SK-N-SH (cell line): ENCODE data around the gene SLC13A2. TPM values are rescaled to one million over a fixed set of nuclear protein-coding genes. Genes with fewer than 3 reads are reported as not detected.

Experiments used
- CTCF ChIA-PET: fragments of 300-600, 350-600 bp; formaldehyde crosslinking; extraction: SDS; loops from one replicate; lab custom pipeline; 2021; lab: Yijun Ruan, JAX
- POLR2A ChIA-PET: fragments of 350-600 bp; sonication (Branson Sonifier 250); formaldehyde crosslinking; extraction: SDS; loops from one replicate; lab custom pipeline; 2020; ENCODE audit warnings: antibody characterized with exemption, inconsistent platforms; lab: Yijun Ruan, JAX
- DNase-seq: peaks from one replicate; pipeline ENCODE4 v3.0.0; 2012
- H2AFZ ChIP-seq: fragments of 200-600 bp; sonication (generic); 2 replicates; pipeline ENCODE4 v1.8.1; 2016; ENCODE audit warnings: antibody characterized with exemption, mild to moderate bottlenecking, low read depth
- H3F3A ChIP-seq: fragments of 200-600 bp; sonication (generic); replicated peaks from 2 replicates; pipeline ENCODE3; 2016; ENCODE audit warnings: antibody characterized with exemption, mild to moderate bottlenecking; ENCODE audit not compliant: insufficient read depth
- H3K27ac ChIP-seq, 2 experiments: fragments of 200-500 bp in 1 of 2; fragments of 200-600 bp in 1 of 2; sonication (Bioruptor generic) in 1 of 2; sonication (generic), shearing (Covaris generic) in 1 of 2; 2 replicates each; pipeline versions ENCODE4 v1.5.1 to v1.6.1; 2014 to 2016; ENCODE audit warnings: low read depth in 2 of 2, inconsistent platforms in 1 of 2, low read length in 1 of 2, mild to moderate bottlenecking in 1 of 2, mixed read lengths in 1 of 2
- H3K27me3 ChIP-seq: fragments of 200-600 bp; sonication (generic), shearing (Covaris generic); 2 replicates; pipeline ENCODE4 v1.6.1; 2016; ENCODE audit warnings: mixed run types; ENCODE audit not compliant: insufficient read depth
- H3K36me3 ChIP-seq, 2 experiments: fragments of 200-500 bp in 1 of 2; fragments of 200-600 bp in 1 of 2; sonication (Bioruptor generic) in 1 of 2; sonication (generic) in 1 of 2; replicated peaks in 1 of 2; 2 replicates each; pipeline versions ENCODE3 to v1.5.1; 2014 to 2016; ENCODE audit warnings: low read length in 1 of 2, mild to moderate bottlenecking in 1 of 2; ENCODE audit not compliant: insufficient read depth in 2 of 2, control insufficient read depth in 1 of 2
- H3K4me1 ChIP-seq, 2 experiments: fragments of 200-500 bp in 1 of 2; fragments of 200-600 bp in 1 of 2; sonication (Bioruptor generic) in 1 of 2; sonication (generic), shearing (Covaris generic) in 1 of 2; 2 replicates each; pipeline versions ENCODE4 v1.5.1 to v1.6.1; 2014 to 2016; ENCODE audit warnings: low read depth in 1 of 2, low read length in 1 of 2, mixed run types in 1 of 2; ENCODE audit not compliant: insufficient read depth in 2 of 2, control insufficient read depth in 1 of 2
- H3K4me2 ChIP-seq: fragments of 200-600 bp; sonication (generic), shearing (Covaris generic); 2 replicates; pipeline ENCODE4 v1.6.1; 2017; ENCODE audit warnings: mixed run types
- H3K4me3 ChIP-seq, 2 experiments: fragments of 200-500 bp in 1 of 2; fragments of 200-600 bp in 1 of 2; sonication (Bioruptor generic) in 1 of 2; sonication (generic), shearing (Covaris generic) in 1 of 2; 2 replicates each; pipeline versions ENCODE4 v1.5.1 to v1.8.1; 2014 to 2016; ENCODE audit warnings: low read depth in 2 of 2, inconsistent platforms in 1 of 2, low read length in 1 of 2, mild to moderate bottlenecking in 1 of 2, mixed read lengths in 1 of 2, moderate library complexity in 1 of 2
- H3K79me2 ChIP-seq: fragments of 200-600 bp; sonication (generic); 2 replicates; pipeline ENCODE4 v1.8.1; 2017; ENCODE audit warnings: mild to moderate bottlenecking; ENCODE audit not compliant: insufficient read depth
- H3K9ac ChIP-seq: fragments of 200-600 bp; sonication (generic); 2 replicates; pipeline ENCODE4 v1.6.1; 2017; ENCODE audit warnings: mixed run types
- H3K9me2 ChIP-seq: fragments of 200-600 bp; sonication (generic); 2 replicates; pipeline ENCODE4 v1.6.1; 2017; ENCODE audit warnings: mixed run types
- H3K9me3 ChIP-seq: fragments of 200-600 bp; sonication (generic); 2 replicates; pipeline ENCODE4 v1.6.1; 2017; ENCODE audit warnings: mixed run types, mild to moderate bottlenecking, moderate library complexity
- H4K20me1 ChIP-seq: fragments of 200-600 bp; sonication (generic); 2 replicates; pipeline ENCODE4 v1.6.1; 2017; ENCODE audit warnings: mild to moderate bottlenecking, mixed run types; ENCODE audit not compliant: insufficient read depth
- EP300 ChIP-seq, 2 experiments: IDR thresholded peaks; 2 replicates each; pipeline versions ENCODE4 v1.4.0 to v1.6.1; 2012; ENCODE audit warnings: borderline replicate concordance in 1 of 2, low read depth in 1 of 2, low read length in 1 of 2
- EZH2phosphoT487 ChIP-seq: fragments of 200-600 bp; sonication (generic); IDR thresholded peaks from 2 replicates; pipeline ENCODE4 v1.6.1; 2017; ENCODE audit warnings: low read depth, mixed run types, mild to moderate bottlenecking, antibody characterized with exemption, moderate library complexity, borderline replicate concordance
- FOSL2 ChIP-seq: IDR thresholded peaks from 2 replicates; pipeline ENCODE4 v1.4.0; 2012; ENCODE audit warnings: low read depth, mild to moderate bottlenecking, moderate library complexity, borderline replicate concordance
- FOXM1 ChIP-seq: IDR thresholded peaks from 2 replicates; pipeline ENCODE4 v1.4.0; 2012; ENCODE audit warnings: low read depth, mild to moderate bottlenecking
- JUND ChIP-seq: IDR thresholded peaks from 2 replicates; pipeline ENCODE4 v1.4.0; 2012
- NRF1 ChIP-seq: IDR thresholded peaks from 2 replicates; pipeline ENCODE4 v1.6.1; 2012; ENCODE audit warnings: low read depth, mild to moderate bottlenecking, low read length
- RAD21 ChIP-seq: IDR thresholded peaks from 2 replicates; pipeline ENCODE4 v1.6.1; 2012; ENCODE audit warnings: mild to moderate bottlenecking, low read length
- SIN3A ChIP-seq: IDR thresholded peaks from 2 replicates; pipeline ENCODE4 v1.6.1; 2012; ENCODE audit warnings: low read depth, mild to moderate bottlenecking, low read length, moderate library complexity, borderline replicate concordance
- TAF1 ChIP-seq: IDR thresholded peaks from 2 replicates; pipeline ENCODE4 v1.6.1; 2012; ENCODE audit warnings: low read depth, mild to moderate bottlenecking, low read length, moderate library complexity, borderline replicate concordance
- TEAD4 ChIP-seq: IDR thresholded peaks from 2 replicates; pipeline ENCODE4 v1.4.0; 2012; ENCODE audit warnings: mild to moderate bottlenecking, borderline replicate concordance; ENCODE audit not compliant: insufficient read depth
- WGBS: methylation state at CpG from one replicate; pipeline ENCODE4 v1.1.6; 2017; ENCODE audit warnings: low lambda C conversion rate; 5-methylcytosine and 5-hydroxymethylcytosine counted together
- polyA plus RNA-seq, 3 experiments: library from polyadenylated mRNA; depleted of rRNA; stranded (reverse); fragments of >200 nt; gene quantifications; 2 replicates each; pipeline ENCODE4 v1.2.3, GENCODE V29; 2012
- TF ChIP-seq, protein P1 (sequence below): fragments of 200-600 bp; sonication (generic); IDR thresholded peaks from 2 replicates; pipeline ENCODE4 v1.6.1; 2017; ENCODE audit warnings: antibody characterized with exemption, mild to moderate bottlenecking, moderate library complexity
- TF ChIP-seq, protein P2 (sequence below): IDR thresholded peaks from 2 replicates; pipeline ENCODE4; 2012
- TF ChIP-seq, protein P3 (sequence below): fragments of 150-350 bp; IDR thresholded peaks from 2 replicates; pipeline ENCODE4 v1.6.1; 2017; ENCODE audit warnings: antibody characterized with exemption, low read length, low read depth, borderline replicate concordance

The SLC13A2 gene
- polyA plus RNA-seq, 1 of the 3 experiments (the other 2 are of a cell fraction) = not detected

DNA sequence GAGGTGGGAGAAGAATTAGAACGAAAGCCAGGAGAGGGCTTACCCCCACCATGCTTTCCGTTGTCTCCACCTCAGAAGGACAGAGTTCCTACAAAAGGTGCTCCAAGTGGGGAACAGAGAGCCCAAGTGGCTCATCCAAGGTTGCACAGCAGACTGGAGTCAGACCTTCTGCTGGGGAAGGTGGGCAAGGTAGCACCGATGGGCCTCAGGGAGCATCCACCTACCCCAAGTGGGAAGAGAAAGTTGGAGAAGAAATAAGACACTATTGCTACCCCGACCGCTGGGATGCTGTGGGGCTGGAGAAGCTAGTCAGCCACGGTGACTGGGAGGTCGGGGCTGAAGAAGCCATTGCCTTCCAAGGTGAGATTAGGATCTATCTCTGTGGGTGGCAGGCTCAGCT lies 57.5 kb downstream of the SLC13A2 start:
- ChIA-PET POLR2A (no interaction called here), CTCF (interaction anchor here (1.1 to 6.3 kb wide), 3 partner anchors 9 to 25 kb away, joined by 3 to 47 read pairs (median 12); partner anchors contain the start of gene FOXN1)
- Histone ChIP-seq H3K9ac (no peak overlapping the region), H3K4me3 (no peak overlapping the region), H3K4me2 (no peak overlapping the region), H2AFZ (no peak overlapping the region), H3K27me3 (peaks cover 10% of the 10 kb centered on the region; the same call in 1 of the 2 replicates), H3K27ac (no peak overlapping the region), H3K9me2 (no peaks in the 10 kb centered on the region), H4K20me1 (no peaks in the 10 kb centered on the region), H3K4me1 (peaks cover 0 to 6% of the 10 kb centered on the region in 2 experiments; a peak in 1 of 4 replicates), H3F3A (no peaks in the 10 kb centered on the region)
- 50% methylated on average over 7 of the region's 7 CpGs for WGBS
- no peak for DNase-seq
- no peak for TF ChIP-seq FOSL2
- TF ChIP-seq, protein P1, sequence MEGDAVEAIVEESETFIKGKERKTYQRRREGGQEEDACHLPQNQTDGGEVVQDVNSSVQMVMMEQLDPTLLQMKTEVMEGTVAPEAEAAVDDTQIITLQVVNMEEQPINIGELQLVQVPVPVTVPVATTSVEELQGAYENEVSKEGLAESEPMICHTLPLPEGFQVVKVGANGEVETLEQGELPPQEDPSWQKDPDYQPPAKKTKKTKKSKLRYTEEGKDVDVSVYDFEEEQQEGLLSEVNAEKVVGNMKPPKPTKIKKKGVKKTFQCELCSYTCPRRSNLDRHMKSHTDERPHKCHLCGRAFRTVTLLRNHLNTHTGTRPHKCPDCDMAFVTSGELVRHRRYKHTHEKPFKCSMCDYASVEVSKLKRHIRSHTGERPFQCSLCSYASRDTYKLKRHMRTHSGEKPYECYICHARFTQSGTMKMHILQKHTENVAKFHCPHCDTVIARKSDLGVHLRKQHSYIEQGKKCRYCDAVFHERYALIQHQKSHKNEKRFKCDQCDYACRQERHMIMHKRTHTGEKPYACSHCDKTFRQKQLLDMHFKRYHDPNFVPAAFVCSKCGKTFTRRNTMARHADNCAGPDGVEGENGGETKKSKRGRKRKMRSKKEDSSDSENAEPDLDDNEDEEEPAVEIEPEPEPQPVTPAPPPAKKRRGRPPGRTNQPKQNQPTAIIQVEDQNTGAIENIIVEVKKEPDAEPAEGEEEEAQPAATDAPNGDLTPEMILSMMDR = no peak
- TF ChIP-seq FOXM1 = no peak
- TF ChIP-seq JUND = no peak
- no peak for TF ChIP-seq EZH2phosphoT487
- TF ChIP-seq EP300 (IDR thresholded peaks at IDR 0.05; ENCODE audit: borderline replicate concordance in 1 of 2, low read depth in 1 of 2, low read length in 1 of 2) = no peak
- TF ChIP-seq, protein P2, sequence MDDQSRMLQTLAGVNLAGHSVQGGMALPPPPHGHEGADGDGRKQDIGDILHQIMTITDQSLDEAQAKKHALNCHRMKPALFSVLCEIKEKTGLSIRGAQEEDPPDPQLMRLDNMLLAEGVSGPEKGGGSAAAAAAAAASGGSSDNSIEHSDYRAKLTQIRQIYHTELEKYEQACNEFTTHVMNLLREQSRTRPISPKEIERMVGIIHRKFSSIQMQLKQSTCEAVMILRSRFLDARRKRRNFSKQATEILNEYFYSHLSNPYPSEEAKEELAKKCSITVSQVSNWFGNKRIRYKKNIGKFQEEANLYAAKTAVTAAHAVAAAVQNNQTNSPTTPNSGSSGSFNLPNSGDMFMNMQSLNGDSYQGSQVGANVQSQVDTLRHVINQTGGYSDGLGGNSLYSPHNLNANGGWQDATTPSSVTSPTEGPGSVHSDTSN = no peak
- TF ChIP-seq SIN3A = no peak
- no peak for TF ChIP-seq TAF1
- TF ChIP-seq, protein P3, sequence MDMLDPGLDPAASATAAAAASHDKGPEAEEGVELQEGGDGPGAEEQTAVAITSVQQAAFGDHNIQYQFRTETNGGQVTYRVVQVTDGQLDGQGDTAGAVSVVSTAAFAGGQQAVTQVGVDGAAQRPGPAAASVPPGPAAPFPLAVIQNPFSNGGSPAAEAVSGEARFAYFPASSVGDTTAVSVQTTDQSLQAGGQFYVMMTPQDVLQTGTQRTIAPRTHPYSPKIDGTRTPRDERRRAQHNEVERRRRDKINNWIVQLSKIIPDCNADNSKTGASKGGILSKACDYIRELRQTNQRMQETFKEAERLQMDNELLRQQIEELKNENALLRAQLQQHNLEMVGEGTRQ = no peak
- TF ChIP-seq, all 33 proteins: peak for 0
- Histone ChIP-seq H3K9me3 (no peaks in the 10 kb centered on the region), H3K36me3 (no peaks in the 10 kb centered on the region), H3K79me2 (no peaks in the 10 kb centered on the region)

DNA sequence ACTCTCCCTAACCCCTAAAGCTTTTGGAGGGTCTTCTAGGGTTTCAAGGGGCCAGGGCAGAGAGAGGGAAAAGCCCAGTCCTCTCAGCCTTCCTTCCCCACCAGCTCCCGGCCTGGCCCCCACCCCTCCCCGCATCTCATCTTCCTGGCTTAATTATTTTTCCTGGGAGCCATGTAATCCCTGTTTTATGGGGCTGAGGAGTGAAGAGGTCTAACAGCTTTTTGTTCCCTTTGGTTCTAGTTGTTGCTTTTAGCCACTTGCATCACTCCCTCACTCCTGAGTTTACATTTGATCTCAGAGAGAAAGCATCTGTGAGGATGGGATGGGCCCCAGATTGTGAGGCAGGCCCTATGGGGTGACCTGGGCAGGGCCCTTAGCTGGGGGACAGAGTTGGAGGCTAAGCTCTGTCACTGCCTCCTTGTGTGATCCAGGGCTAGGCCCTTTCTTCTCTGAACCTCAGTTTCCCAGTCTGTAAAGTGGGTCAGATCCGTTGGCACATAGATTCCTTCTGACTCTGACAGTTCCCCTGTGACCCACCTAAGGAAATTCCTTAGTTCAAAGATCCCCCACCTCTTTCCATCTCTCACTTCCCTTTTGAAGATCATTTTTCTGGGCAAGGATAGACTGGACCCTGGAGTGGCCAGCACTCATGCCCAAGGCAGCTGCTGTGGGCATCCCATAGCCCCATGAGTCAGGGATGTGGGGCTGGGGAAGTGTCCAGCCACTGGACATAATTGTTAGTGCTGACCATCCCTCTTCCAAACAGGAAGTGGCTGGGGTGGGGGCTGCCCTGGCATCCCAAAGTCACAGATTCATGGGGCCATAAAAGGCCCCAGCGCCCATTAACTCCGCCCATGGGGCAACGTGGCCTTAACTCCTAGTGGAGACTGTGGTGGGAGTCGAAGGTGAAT lies 58.9 kb downstream of the SLC13A2 start:
- no peak overlapping the region for H3K9ac ChIP-seq
- POLR2A ChIA-PET = no interaction called here
- WGBS = 56% methylated on average over 3 of the region's 7 CpGs
- no peaks in the 10 kb centered on the region for H3K4me1 ChIP-seq
- no peak overlapping the region for H3K27ac ChIP-seq
- H3K79me2 ChIP-seq = no peaks in the 10 kb centered on the region
- no peak overlapping the region for H2AFZ ChIP-seq
- H3K9me2 ChIP-seq = no peaks in the 10 kb centered on the region
- H3K4me3 ChIP-seq = no peak overlapping the region
- H3K4me2 ChIP-seq = no peak overlapping the region
- no peaks in the 10 kb centered on the region for H4K20me1 ChIP-seq
- no peaks in the 10 kb centered on the region for H3K9me3 ChIP-seq
- no peaks in the 10 kb centered on the region for H3K36me3 ChIP-seq
- H3F3A ChIP-seq = no peaks in the 10 kb centered on the region
- DNase-seq = no peak
- H3K27me3 ChIP-seq = peaks cover 10% of the 10 kb centered on the region; the same call in 1 of the 2 replicates
- TF ChIP-seq NRF1 (no peak), TEAD4 (no peak), RAD21 (no peak)
- TF ChIP-seq, protein P2 = no peak
- TF ChIP-seq, protein P1 = no peak
- CTCF ChIA-PET = interaction anchor here (1.2 to 6.3 kb wide), 4 partner anchors 8 to 38 kb away, joined by 3 to 47 read pairs (median 9); no protein-coding TSS in a partner anchor
